ENCODE data around the gene TTC21A.

Gene TTC21A

GRCh38 chr3:39146611-39147591 lies 39.4 kb downstream of the TTC21A start:
- Histone ChIP-seq H3K27ac (ENCODE audit: low read depth, low read length) (peak overlapping the region; percentile 96), H3K27me3 (ENCODE audit: control insufficient read depth, insufficient read depth, low read length) (no peaks in the 10 kb centered on the region), H3K9ac (ENCODE audit: low read length) (no peak overlapping the region), H3K36me3 (ENCODE audit: control insufficient read depth, insufficient read depth, low read length) (peaks cover 26% of the 10 kb centered on the region), H3K4me1 (ENCODE audit: control insufficient read depth, insufficient read depth, low read length) (peaks cover 56% of the 10 kb centered on the region), H3K4me3 (ENCODE audit: low read length) (peak overlapping the region; percentile 39)

GRCh38 chr3:39147711-39148434 lies 40.4 kb downstream of the TTC21A start:
- Histone ChIP-seq H3K9ac (ENCODE audit: low read length) (no peak overlapping the region), H3K4me1 (ENCODE audit: control insufficient read depth, insufficient read depth, low read length) (peaks cover 62% of the 10 kb centered on the region), H3K4me3 (ENCODE audit: low read length) (peak overlapping the region; percentile 39), H3K27ac (ENCODE audit: low read depth, low read length) (peak overlapping the region; percentile 96), H3K27me3 (ENCODE audit: control insufficient read depth, insufficient read depth, low read length) (no peaks in the 10 kb centered on the region), H3K36me3 (ENCODE audit: control insufficient read depth, insufficient read depth, low read length) (peaks cover 16% of the 10 kb centered on the region)

- H3K4me3 ChIP-seq (ENCODE audit: low read length), result peak overlapping the region; percentile 41
These were observed 41.1 kb downstream of the TTC21A start for GRCh38 chr3:39148435-39149058.

GRCh38 chr3:39149059-39149455 lies 41.6 kb downstream of the TTC21A start:
- Histone ChIP-seq H3K4me3 (ENCODE audit: low read length) (no peak overlapping the region), H3K27ac (ENCODE audit: low read depth, low read length) (peak overlapping the region; percentile 96), H3K27me3 (ENCODE audit: control insufficient read depth, insufficient read depth, low read length) (no peaks in the 10 kb centered on the region), H3K36me3 (ENCODE audit: control insufficient read depth, insufficient read depth, low read length) (peaks cover 4% of the 10 kb centered on the region), H3K4me1 (ENCODE audit: control insufficient read depth, insufficient read depth, low read length) (peaks cover 64% of the 10 kb centered on the region), H3K9ac (ENCODE audit: low read length) (no peak overlapping the region)

More at GRCh38 chr3:39148435-39149058, 41.1 kb downstream of the TTC21A start:
- H3K27me3 ChIP-seq (ENCODE audit: control insufficient read depth, insufficient read depth, low read length), result no peaks in the 10 kb centered on the region
- peak overlapping the region; percentile 96 for H3K27ac ChIP-seq (ENCODE audit: low read depth, low read length)
- no peak overlapping the region for H3K9ac ChIP-seq (ENCODE audit: low read length)
- H3K4me1 ChIP-seq (ENCODE audit: control insufficient read depth, insufficient read depth, low read length), result peaks cover 62% of the 10 kb centered on the region
- H3K36me3 ChIP-seq (ENCODE audit: control insufficient read depth, insufficient read depth, low read length), result peaks cover 9% of the 10 kb centered on the region

GRCh38 chr3:39149498-39150147 lies 42.1 kb downstream of the TTC21A start:
- Histone ChIP-seq H3K27ac (ENCODE audit: low read depth, low read length) (peak overlapping the region; percentile 96), H3K27me3 (ENCODE audit: control insufficient read depth, insufficient read depth, low read length) (no peaks in the 10 kb centered on the region), H3K9ac (ENCODE audit: low read length) (no peak overlapping the region), H3K36me3 (ENCODE audit: control insufficient read depth, insufficient read depth, low read length) (no peaks in the 10 kb centered on the region), H3K4me1 (ENCODE audit: control insufficient read depth, insufficient read depth, low read length) (peaks cover 65% of the 10 kb centered on the region), H3K4me3 (ENCODE audit: low read length) (peak overlapping the region; percentile 96)

GRCh38 chr3:39150148-39150802 lies 42.8 kb downstream of the TTC21A start:
- Histone ChIP-seq H3K27me3 (ENCODE audit: control insufficient read depth, insufficient read depth, low read length) (no peaks in the 10 kb centered on the region), H3K36me3 (ENCODE audit: control insufficient read depth, insufficient read depth, low read length) (no peaks in the 10 kb centered on the region), H3K27ac (ENCODE audit: low read depth, low read length) (peak overlapping the region; percentile 96), H3K4me3 (ENCODE audit: low read length) (peak overlapping the region; percentile 96), H3K4me1 (ENCODE audit: control insufficient read depth, insufficient read depth, low read length) (peaks cover 65% of the 10 kb centered on the region), H3K9ac (ENCODE audit: low read length) (no peak overlapping the region)

GRCh38 chr3:39150803-39151631 lies 43.5 kb downstream of the TTC21A start:
- no peaks in the 10 kb centered on the region for H3K27me3 ChIP-seq (ENCODE audit: control insufficient read depth, insufficient read depth, low read length)
- peaks cover 65% of the 10 kb centered on the region for H3K4me1 ChIP-seq (ENCODE audit: control insufficient read depth, insufficient read depth, low read length)
- H3K9ac ChIP-seq (ENCODE audit: low read length), result peak overlapping the region; percentile 25
- no peaks in the 10 kb centered on the region for H3K36me3 ChIP-seq (ENCODE audit: control insufficient read depth, insufficient read depth, low read length)
- peak overlapping the region; percentile 96 for H3K27ac ChIP-seq (ENCODE audit: low read depth, low read length)
- H3K4me3 ChIP-seq (ENCODE audit: low read length), result peak overlapping the region; percentile 96

GRCh38 chr3:39153977-39154279 lies 46.4 kb downstream of the TTC21A start:
- Histone ChIP-seq H3K9ac (ENCODE audit: low read length) (no peak overlapping the region), H3K4me3 (ENCODE audit: low read length) (peak overlapping the region; percentile 63), H3K27ac (ENCODE audit: low read depth, low read length) (peak overlapping the region; percentile 89), H3K27me3 (ENCODE audit: control insufficient read depth, insufficient read depth, low read length) (no peaks in the 10 kb centered on the region), H3K36me3 (ENCODE audit: control insufficient read depth, insufficient read depth, low read length) (no peaks in the 10 kb centered on the region), H3K4me1 (ENCODE audit: control insufficient read depth, insufficient read depth, low read length) (peaks cover 39% of the 10 kb centered on the region)

GRCh38 chr3:39154280-39155021 lies 47.0 kb downstream of the TTC21A start:
- no peaks in the 10 kb centered on the region for H3K27me3 ChIP-seq (ENCODE audit: control insufficient read depth, insufficient read depth, low read length)
- H3K9ac ChIP-seq (ENCODE audit: low read length), result no peak overlapping the region
- no peaks in the 10 kb centered on the region for H3K36me3 ChIP-seq (ENCODE audit: control insufficient read depth, insufficient read depth, low read length)
- peak overlapping the region; percentile 89 for H3K27ac ChIP-seq (ENCODE audit: low read depth, low read length)
- peak overlapping the region; percentile 63 for H3K4me3 ChIP-seq (ENCODE audit: low read length)
- H3K4me1 ChIP-seq (ENCODE audit: control insufficient read depth, insufficient read depth, low read length), result peaks cover 34% of the 10 kb centered on the region

- H3K27me3 ChIP-seq (ENCODE audit: control insufficient read depth, insufficient read depth, low read length), result no peaks in the 10 kb centered on the region
- H3K4me1 ChIP-seq (ENCODE audit: control insufficient read depth, insufficient read depth, low read length), result peaks cover 14% of the 10 kb centered on the region
- no peaks in the 10 kb centered on the region for H3K36me3 ChIP-seq (ENCODE audit: control insufficient read depth, insufficient read depth, low read length)
- H3K27ac ChIP-seq (ENCODE audit: low read depth, low read length), result no peak overlapping the region
- no peak overlapping the region for H3K4me3 ChIP-seq (ENCODE audit: low read length)
- no peak overlapping the region for H3K9ac ChIP-seq (ENCODE audit: low read length)
These were observed 48.9 kb downstream of the TTC21A start for GRCh38 chr3:39156421-39156820.

Data from rectal smooth muscle tissue (tissue), 1 donor.